Activated CD8-positive, alpha-beta T cell treated with anti-CD3 and anti-CD28 coated beads, Interleukin-2, amount 10 ng/mL, durations not matched to agents 7 days and 5 days (primary cell): ENCODE results near the gene ADK. TPM values are rescaled to one million over a fixed set of nuclear protein-coding genes. Genes with fewer than 3 reads are reported as not detected.
"Not testable (repeated sequence)": the region's sequence is repeated elsewhere in the genome, so short reads cannot be mapped to it uniquely, and the experiment has no call there.

Experiments used
- ATAC-seq: fragments of 150-1000 bp; cut with Tn5 transposase; one replicate; pipeline ENCODE4 v1.10.0; 2021; ENCODE audit warnings: moderate library complexity
- CTCF ChIA-PET: fragments of 350-600 bp; sonication (Branson Sonifier 250); formaldehyde crosslinking; loops from one replicate; lab custom pipeline; 2021; ENCODE audit warnings: antibody characterized with exemption; lab: Charles Lee
- POLR2A ChIA-PET: fragments of 350-600 bp; sonication (Branson Sonifier 250); formaldehyde crosslinking; loops from one replicate; lab custom pipeline; 2021; ENCODE audit warnings: antibody characterized with exemption; lab: Charles Lee
- DNase-seq: peaks from one replicate; pipeline ENCODE4 v3.0.0-alpha.2; 2020
- H3K27ac Mint-ChIP-seq: one replicate; pipeline ENCODE4 v1.8.0; 2021; ENCODE audit warnings: mild to moderate bottlenecking, mixed read lengths
- H3K27me3 Mint-ChIP-seq: one replicate; pipeline ENCODE4 v1.8.0; 2021; ENCODE audit warnings: low read depth, mixed read lengths
- H3K36me3 Mint-ChIP-seq: one replicate; pipeline ENCODE4 v1.8.0; 2021; ENCODE audit warnings: low read depth, mixed read lengths
- H3K4me1 Mint-ChIP-seq: one replicate; pipeline ENCODE4 v1.8.0; 2021; ENCODE audit warnings: low read depth, mixed read lengths
- H3K4me3 Mint-ChIP-seq: one replicate; pipeline ENCODE4 v1.8.0; 2021; ENCODE audit warnings: mild to moderate bottlenecking, mixed read lengths
- H3K9me3 Mint-ChIP-seq: one replicate; pipeline ENCODE4 v1.8.0; 2022; ENCODE audit warnings: mixed read lengths; ENCODE audit not compliant: insufficient read depth
- total RNA-seq, 2 experiments: library from RNA; stranded (reverse); gene quantifications; one replicate each; pipeline ENCODE4 v1.2.3, GENCODE V29; 2021

ADK gene
- total RNA-seq, 2 experiments from 2014 or later: 40.2 to 42.1 TPM

DNA sequence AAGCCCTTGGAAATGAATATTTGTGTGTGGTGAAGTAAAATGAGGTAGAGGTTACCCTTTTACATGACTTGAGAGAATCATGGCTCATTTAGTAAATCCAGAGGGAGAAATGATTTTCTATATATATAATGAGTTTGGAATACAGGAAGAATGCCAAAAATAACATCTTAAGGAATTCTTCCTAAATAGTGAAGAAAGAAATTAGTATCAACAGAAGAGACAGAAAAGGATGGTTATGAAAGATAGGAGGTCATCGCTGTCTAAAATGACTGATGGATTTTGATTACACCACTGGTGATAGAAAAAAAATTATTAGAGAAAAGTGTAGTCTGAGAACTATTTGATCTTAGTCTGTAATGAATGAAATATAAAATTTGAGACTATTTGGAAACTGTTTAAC is 283.0 kb downstream of the ADK start:
- no peak overlapping the region for H3K27ac Mint-ChIP-seq
- DNase-seq (no peak), ATAC-seq (no peak)
- ChIA-PET CTCF (no interaction called here), POLR2A (no interaction called here)
- H3K27me3 Mint-ChIP-seq: no peaks in the 10 kb centered on the region
- H3K9me3 Mint-ChIP-seq: no peaks in the 10 kb centered on the region
- no peak overlapping the region for H3K4me3 Mint-ChIP-seq
- no peaks in the 10 kb centered on the region for H3K4me1 Mint-ChIP-seq
- peaks cover 10% of the 10 kb centered on the region for H3K36me3 Mint-ChIP-seq

DNA sequence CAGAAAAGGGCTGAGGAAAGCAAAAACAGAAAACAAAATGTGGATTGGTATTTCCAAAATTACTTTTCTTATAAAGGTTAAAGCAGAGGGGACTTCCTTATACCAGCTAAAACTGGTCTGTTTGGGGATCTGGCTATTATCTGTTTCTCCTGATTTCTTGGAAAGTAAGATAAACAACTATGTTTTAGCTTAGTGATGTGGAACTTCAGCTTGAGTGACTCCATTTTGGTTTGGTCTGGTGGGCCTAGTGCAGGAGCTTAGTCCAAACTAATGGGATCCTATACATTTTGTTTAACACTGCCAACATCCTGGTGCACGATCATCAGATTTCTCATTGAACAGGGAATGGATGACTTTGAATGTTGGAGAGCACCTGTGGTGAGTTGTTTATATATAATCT is 283.5 kb downstream of the ADK start:
- Mint-ChIP-seq H3K27ac (no peak overlapping the region), H3K36me3 (peaks cover 10% of the 10 kb centered on the region), H3K4me1 (peaks cover 3% of the 10 kb centered on the region), H3K27me3 (no peaks in the 10 kb centered on the region), H3K9me3 (no peaks in the 10 kb centered on the region), H3K4me3 (no peak overlapping the region)
- CTCF ChIA-PET: no interaction called here
- POLR2A ChIA-PET: no interaction called here
- DNase-seq (no peak), ATAC-seq (no peak)

DNA sequence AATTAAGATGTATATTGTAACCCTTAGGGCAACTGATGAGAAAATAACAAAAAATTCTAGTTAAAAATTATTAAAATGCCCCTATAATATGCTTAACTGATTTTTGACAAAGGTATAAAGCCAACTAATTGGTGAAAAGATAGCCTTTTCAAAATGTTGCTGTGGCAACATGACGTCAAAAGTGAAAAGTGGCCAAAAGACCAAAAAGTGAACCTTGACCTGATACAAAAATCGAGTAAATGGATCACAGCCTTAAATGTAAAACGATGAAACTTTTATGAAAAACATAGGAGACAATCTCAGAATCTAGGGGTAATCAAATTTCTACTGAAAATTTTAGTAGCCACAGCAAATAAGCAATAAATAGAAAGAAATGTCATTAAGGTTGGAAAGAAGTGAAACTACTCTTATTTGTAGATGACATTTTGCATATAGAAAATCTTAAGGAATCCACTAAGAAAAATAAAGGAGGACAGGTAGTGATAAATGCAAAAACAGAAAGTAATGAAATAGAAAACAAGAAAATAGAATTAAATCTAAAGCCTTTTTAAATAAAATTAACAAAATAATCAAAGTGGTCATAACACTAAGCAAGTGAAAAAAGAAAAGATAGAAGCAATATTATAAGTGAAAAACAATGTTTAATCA is 285.6 kb downstream of the ADK start:
- H3K27me3 Mint-ChIP-seq: no peaks in the 10 kb centered on the region
- no peak for DNase-seq
- ChIA-PET CTCF (no interaction called here), POLR2A (no interaction called here)
- no peak overlapping the region for H3K4me3 Mint-ChIP-seq
- H3K27ac Mint-ChIP-seq: no peak overlapping the region
- no peak for ATAC-seq
- H3K36me3 Mint-ChIP-seq: peaks cover 7% of the 10 kb centered on the region
- H3K9me3 Mint-ChIP-seq: no peaks in the 10 kb centered on the region
- H3K4me1 Mint-ChIP-seq: peaks cover 3% of the 10 kb centered on the region

DNA sequence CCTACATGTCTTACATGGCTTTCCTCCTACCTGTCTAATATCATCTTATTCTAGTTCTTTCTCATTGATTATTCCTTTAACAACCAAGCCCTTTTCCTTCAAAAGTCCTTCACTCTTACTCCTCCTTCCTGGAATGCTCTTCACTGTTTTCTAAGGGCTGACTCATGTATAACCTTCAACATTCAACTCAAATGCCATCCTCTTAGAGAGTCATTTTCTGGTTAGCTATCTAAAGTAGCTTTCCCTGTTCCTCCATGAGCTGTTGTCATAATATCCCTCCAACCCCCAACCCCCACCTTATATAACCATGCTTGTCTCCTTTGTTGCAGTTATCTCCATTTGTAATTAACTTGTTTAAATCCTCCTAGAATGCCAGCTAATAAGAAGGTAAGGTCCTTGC is 286.8 kb downstream of the ADK start:
- Mint-ChIP-seq H3K4me3 (no peak overlapping the region), H3K27ac (no peak overlapping the region), H3K4me1 (peaks cover 3% of the 10 kb centered on the region), H3K27me3 (no peaks in the 10 kb centered on the region), H3K36me3 (peaks cover 13% of the 10 kb centered on the region), H3K9me3 (no peaks in the 10 kb centered on the region)
- ATAC-seq (no peak), DNase-seq (no peak)
- CTCF ChIA-PET: interaction anchor here (0.7 kb wide), 1 partner anchor 10 kb away, joined by 3 read pairs; no protein-coding TSS in a partner anchor
- POLR2A ChIA-PET: no interaction called here

DNA sequence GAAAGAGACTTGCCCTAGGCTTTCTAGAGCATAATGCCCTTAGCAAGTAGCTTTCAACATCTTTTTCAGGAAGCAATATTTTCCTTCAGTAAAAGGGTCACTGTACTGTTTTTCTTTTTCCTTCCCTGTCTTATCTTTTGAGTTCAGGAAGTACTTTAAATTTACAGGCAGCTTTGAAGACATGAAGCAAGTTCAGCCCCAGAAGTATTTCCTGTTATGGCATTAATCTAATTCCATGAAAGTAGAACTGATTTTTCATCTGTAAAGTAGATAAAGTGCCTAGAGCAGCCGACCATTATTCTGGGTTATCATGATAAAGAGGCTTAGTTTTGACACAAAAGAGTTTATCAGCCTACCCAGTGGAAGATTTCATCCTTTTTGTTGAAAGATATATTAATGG is 288.2 kb downstream of the ADK start:
- Mint-ChIP-seq H3K4me3 (no peak overlapping the region), H3K27ac (no peak overlapping the region), H3K4me1 (peaks cover 3% of the 10 kb centered on the region), H3K9me3 (no peaks in the 10 kb centered on the region), H3K36me3 (peaks cover 13% of the 10 kb centered on the region), H3K27me3 (no peaks in the 10 kb centered on the region)
- ChIA-PET CTCF (no interaction called here), POLR2A (no interaction called here)
- ATAC-seq: no peak
- DNase-seq: no peak

DNA sequence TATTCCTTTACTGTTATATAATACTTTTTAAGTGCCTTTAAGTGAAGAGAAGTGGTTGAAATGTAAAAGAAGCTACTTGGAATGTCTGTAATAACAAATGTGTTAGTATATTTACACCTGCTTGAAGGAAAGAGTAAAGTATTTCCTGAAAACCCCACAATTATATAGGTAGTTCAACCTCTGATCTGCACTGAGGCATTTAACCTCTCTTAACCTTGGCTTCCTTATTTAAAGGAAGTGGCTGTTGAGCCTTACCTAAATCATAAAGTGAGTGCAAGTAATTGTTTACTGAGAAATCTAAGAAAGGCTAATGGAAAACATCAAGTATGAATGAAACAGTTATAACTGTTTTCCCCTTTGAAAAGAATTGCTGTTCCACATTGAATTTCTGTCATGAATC is 294.5 kb downstream of the ADK start:
- Mint-ChIP-seq H3K36me3 (peaks cover 10% of the 10 kb centered on the region), H3K4me1 (peaks cover 5% of the 10 kb centered on the region), H3K27me3 (no peaks in the 10 kb centered on the region), H3K4me3 (no peak overlapping the region), H3K9me3 (no peaks in the 10 kb centered on the region), H3K27ac (no peak overlapping the region)
- ChIA-PET POLR2A (no interaction called here), CTCF (interaction anchor here (1.0 kb wide), 1 partner anchor 299 kb away, joined by 3 read pairs; no protein-coding TSS in a partner anchor)
- ATAC-seq (peak; percentile 64), DNase-seq (no peak)

DNA sequence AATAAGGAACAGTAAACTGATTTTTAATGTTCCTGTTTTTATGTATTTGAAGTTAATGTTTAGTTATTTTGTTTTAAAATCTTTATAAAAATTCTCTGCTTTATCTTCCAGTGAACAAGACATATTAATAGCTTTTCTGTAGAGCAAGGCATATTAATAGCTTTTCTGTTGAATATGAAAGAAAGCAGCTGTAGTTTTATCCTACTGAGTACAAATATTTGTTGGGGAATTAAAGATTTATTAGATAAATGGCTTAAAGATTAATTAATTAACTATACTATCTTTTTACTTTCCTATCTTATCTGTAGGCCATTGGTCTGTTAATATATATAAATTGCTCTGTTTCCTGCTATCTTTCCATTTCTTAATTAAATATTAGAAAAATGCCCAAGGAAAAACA is 299.6 kb downstream of the ADK start:
- Mint-ChIP-seq H3K27ac (no peak overlapping the region), H3K4me3 (no peak overlapping the region), H3K27me3 (no peaks in the 10 kb centered on the region), H3K4me1 (peaks cover 9% of the 10 kb centered on the region), H3K9me3 (no peaks in the 10 kb centered on the region), H3K36me3 (peaks cover 5% of the 10 kb centered on the region)
- CTCF ChIA-PET: no interaction called here
- POLR2A ChIA-PET: interaction anchor here (0.7 kb wide), 1 partner anchor 192 kb away, joined by 3 read pairs; no protein-coding TSS in a partner anchor
- ATAC-seq (no peak), DNase-seq (no peak)

DNA sequence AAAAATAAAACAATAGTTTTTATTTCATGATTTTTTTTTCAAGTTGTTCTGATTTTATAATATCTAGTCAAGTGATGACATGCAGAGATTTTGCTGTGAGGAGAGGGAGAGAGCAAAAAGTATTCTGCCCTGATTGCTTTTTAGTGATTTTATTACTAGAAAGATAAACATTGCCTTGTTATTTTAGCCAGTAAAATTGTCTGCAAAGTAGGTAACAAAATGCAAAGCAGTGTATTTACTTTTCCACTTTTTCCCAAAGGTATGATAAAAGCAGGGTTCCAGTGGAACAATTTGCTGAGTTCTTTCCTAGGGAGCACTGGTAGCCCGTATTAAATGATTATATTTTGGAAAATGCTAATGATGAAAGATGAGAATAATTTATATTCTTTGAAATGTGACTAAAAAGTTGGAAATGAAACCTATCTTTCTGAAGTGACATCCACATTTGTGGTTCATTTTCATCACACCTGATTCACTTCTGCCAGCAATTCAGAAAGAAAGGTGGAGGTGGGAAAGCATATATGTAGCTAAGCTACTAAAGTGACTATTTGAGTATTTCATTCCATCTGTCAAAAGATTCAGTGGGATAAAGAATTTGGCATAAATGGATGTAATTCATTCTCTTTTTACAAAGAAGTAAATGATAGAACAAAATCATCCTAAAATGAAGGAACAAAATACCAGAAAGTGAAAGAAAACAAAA is 300.3 kb downstream of the ADK start:
- H3K4me1 Mint-ChIP-seq: peaks cover 6% of the 10 kb centered on the region
- no peak overlapping the region for H3K27ac Mint-ChIP-seq
- no peaks in the 10 kb centered on the region for H3K27me3 Mint-ChIP-seq
- H3K36me3 Mint-ChIP-seq: peaks cover 11% of the 10 kb centered on the region
- ATAC-seq: no peak
- ChIA-PET POLR2A (no interaction called here), CTCF (no interaction called here)
- H3K9me3 Mint-ChIP-seq: peaks cover 6% of the 10 kb centered on the region
- DNase-seq: no peak
- no peak overlapping the region for H3K4me3 Mint-ChIP-seq

DNA sequence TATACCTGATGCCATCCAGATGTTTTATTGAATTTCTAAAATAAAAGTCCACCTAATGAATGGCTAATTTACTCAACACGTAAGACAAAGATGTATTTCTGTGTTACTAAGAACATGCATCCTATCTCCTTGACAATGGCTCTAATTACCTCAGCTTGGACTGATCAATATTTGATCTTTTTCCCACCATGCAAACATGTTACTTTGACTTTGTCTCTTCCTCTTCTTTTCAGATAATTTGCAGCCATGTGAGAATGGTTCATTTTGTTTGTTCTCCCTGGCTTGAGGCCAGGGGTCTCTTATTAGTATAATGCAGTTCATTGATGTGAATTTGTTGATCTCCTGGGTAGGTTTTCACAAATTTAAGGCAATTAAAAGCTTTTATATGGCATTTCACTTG is 302.1 kb downstream of the ADK start:
- ChIA-PET POLR2A (no interaction called here), CTCF (no interaction called here)
- no peak overlapping the region for H3K27ac Mint-ChIP-seq
- ATAC-seq: no peak
- no peak for DNase-seq
- no peak overlapping the region for H3K4me3 Mint-ChIP-seq
- peaks cover 14% of the 10 kb centered on the region for H3K36me3 Mint-ChIP-seq
- H3K9me3 Mint-ChIP-seq: peaks cover 13% of the 10 kb centered on the region
- no peaks in the 10 kb centered on the region for H3K27me3 Mint-ChIP-seq
- H3K4me1 Mint-ChIP-seq: peaks cover 6% of the 10 kb centered on the region

DNA sequence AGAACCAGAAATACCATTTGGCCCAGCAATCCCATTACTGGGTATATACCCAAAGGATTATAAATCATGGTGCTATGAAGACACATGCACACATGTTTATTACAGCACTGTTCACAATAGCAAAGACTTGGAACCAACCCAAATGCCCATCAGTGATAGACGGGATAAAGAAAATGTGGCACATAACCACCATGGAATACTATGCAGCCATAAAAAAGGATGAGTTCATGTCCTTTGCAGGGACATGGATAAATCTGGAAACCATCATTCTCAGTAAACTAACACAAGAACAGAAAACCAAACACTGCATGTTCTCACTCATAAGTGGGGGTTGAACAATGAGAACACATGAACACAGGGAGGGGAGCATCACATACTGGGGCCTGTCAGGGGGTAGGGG is 306.5 kb downstream of the ADK start:
- Mint-ChIP-seq H3K9me3 (peaks cover 13% of the 10 kb centered on the region), H3K36me3 (peaks cover 14% of the 10 kb centered on the region)
- CTCF ChIA-PET, H3K27me3 Mint-ChIP-seq, DNase-seq, ATAC-seq, H3K27ac Mint-ChIP-seq, POLR2A ChIA-PET, H3K4me3 Mint-ChIP-seq, H3K4me1 Mint-ChIP-seq: not testable (repeated sequence)

DNA sequence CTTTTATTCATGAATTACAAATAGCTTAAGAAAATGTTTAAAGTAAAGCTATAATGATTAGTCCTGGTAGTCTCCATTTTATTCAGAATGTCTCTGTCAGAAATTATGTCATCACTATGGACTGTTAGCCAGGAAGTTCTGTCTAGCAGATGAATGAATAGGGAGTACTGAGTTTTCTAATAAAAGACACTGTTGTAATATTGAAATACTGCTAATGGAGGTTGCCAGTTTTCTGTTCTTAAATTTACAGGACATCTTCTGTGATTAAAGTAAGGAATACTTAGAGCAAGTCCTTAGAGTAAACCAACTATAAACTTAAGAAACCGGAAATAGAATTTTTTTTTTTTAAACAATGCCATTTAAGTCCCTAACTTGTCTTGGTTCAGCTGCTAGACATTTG is 309.8 kb downstream of the ADK start:
- H3K27me3 Mint-ChIP-seq: no peaks in the 10 kb centered on the region
- ChIA-PET CTCF (no interaction called here), POLR2A (no interaction called here)
- DNase-seq: no peak
- peaks cover 12% of the 10 kb centered on the region for H3K9me3 Mint-ChIP-seq
- peaks cover 10% of the 10 kb centered on the region for H3K36me3 Mint-ChIP-seq
- no peak overlapping the region for H3K4me3 Mint-ChIP-seq
- no peaks in the 10 kb centered on the region for H3K4me1 Mint-ChIP-seq
- no peak overlapping the region for H3K27ac Mint-ChIP-seq
- no peak for ATAC-seq

DNA sequence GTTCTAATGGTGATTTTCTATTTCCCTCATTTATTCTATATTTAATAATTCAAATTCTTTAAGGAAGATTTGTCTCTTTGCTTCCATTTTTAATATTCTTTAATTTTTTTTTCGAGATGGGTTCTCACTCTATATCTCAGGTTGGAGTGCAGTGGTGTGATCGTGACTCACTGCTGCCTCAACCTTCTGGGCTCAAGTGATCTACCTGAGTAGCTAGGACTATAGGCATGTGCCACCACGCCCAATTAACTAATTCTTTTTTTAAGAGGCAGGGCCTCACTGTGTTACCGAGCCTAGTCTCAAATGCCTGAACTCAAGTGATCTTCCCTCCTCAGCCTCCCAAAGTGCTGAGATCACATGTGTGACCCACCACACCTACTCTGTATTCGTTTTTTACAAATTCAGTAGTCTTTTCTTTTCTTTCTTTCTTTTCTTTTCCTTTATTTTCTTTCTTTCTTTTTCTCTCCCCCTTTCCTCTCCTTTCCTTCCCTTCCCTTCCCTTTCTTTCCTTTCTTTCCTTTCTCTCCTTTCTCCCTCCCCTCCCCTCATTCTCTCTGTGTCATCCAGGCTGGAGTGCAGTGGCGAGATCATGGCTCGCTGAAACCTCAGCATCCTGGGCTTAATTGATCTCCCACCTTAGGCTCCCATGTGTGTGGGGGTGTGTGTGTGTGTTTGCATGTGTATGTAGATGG is 323.1 kb downstream of the ADK start:
- ChIA-PET POLR2A (no interaction called here), CTCF (no interaction called here)
- DNase-seq (no peak), ATAC-seq (no peak)
- Mint-ChIP-seq H3K4me3 (no peak overlapping the region), H3K36me3 (peaks cover 14% of the 10 kb centered on the region), H3K9me3 (no peaks in the 10 kb centered on the region), H3K27me3 (no peaks in the 10 kb centered on the region), H3K4me1 (no peaks in the 10 kb centered on the region), H3K27ac (no peak overlapping the region)
